Measurements from ENCODE around the gene KRT73.

DNA sequence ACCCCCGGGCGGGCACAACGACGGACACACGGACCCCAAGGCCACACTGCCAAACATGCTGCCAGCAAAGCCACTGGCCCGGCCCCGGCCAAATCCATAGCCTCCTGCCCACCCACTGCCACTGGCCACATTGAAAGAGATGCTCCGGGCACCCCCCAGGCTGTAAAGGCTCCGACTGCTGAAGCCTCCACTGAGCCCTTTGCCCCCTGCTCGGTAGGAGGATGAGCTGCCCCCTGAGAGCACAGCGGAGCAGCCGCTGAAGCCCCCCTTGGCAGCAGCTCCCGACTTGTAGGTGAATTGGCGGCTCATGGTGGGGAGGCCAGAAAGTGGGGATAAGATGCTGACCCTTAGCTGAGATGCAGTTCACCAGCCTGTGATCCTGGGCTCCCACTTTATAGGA is at the start of gene KRT73:
- TF ChIP-seq CTCF (IDR thresholded peaks at IDR 0.05) (no peak), POLR2AphosphoS5 (IDR thresholded peaks at IDR 0.05) (no peak)
